M059J (cell line): ENCODE data around the gene C2orf68. TPM values are rescaled to one million over a fixed set of nuclear protein-coding genes. Genes with fewer than 3 reads are reported as not detected.
"Not testable (repeated sequence)": the region's sequence is repeated elsewhere in the genome, so short reads cannot be mapped to it uniquely, and the experiment has no call there.

Experiments
- DNase-seq: peaks from one replicate; pipeline ENCODE4 v3.0.0-alpha.2; 2012; ENCODE audit warnings: low read depth
- total RNA-seq: library from RNA; depleted of rRNA; stranded (reverse); fragments of >200 nt; shearing (Covaris generic); gene quantifications from 2 replicates; pipeline ENCODE4 v1.2.3, GENCODE V29; 2014; rRNA removed

The C2orf68 gene
- total RNA-seq, 1 experiment from 2014 or later = 19.1 TPM

- no peak for DNase-seq
Observed at GRCh38 chr2:85582492-85582891, 29.4 kb downstream of the C2orf68 start.

DNA sequence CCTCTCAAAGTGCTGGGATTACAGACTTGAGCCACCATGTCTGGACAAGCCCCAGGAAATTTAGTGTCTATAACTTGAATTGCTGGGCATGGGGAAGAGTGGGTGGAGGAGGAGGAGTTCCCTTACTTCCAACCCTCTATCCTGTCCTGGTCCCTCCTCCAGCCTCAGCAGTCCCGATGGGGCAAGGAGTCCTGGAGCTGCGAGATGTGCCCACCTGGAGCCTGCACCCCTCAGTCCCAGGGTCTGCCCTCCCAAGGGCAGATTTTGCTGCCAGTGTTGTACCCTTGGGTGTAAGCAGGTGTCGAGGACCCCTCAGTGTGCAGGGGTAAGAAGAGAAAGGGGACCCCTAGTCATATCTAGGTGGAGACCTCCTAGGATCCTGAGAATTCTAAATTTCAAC lies 31.7 kb downstream of the C2orf68 start:
- DNase-seq = no peak

- no peak for DNase-seq
Observed at GRCh38 chr2:85579266-85579935, 32.5 kb downstream of the C2orf68 start.

DNA sequence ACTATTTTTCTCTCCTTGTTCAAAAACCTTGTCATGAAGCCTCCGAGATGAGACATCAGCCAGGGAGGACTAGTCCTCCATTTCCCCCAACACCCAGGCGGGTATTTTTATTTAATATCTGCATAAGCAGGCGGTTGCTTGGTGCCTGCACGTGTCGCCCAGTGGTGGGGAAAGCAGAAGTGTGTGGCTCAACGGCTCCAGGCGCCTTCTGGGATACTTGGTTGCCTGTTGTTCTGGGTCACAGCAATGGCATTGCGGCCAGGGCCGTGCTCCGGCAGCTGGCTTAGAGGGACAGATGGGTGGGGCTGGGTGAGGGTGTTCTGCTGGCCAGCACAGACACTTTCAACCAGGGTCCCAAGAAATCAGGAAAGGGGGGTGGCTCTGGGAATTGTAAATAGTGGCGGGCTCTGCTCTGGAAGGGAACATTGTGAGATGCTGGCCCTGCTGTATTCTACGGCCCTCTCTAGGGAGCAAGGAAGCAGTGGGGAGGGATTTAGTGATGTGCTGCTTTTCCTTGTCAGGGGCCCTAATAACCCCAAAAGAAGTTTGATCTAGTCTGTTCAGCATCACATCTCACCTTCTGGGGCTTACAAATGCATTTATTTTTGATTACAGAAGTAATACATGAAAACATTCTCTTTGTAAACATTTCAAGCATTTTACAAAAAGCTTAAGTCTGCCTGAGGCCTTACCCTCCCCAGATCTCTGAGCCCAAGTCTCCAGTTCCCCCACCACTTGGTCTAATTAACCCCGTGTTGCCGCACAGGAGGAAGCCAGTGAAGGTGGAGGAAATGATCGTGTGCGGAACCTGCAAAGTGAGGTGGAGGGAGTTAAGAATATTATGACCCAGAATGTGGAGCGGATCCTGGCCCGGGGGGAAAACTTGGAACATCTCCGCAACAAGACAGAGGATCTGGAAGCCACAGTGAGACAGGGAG lies 33.4 kb downstream of the C2orf68 start:
- DNase-seq = no peak

DNA sequence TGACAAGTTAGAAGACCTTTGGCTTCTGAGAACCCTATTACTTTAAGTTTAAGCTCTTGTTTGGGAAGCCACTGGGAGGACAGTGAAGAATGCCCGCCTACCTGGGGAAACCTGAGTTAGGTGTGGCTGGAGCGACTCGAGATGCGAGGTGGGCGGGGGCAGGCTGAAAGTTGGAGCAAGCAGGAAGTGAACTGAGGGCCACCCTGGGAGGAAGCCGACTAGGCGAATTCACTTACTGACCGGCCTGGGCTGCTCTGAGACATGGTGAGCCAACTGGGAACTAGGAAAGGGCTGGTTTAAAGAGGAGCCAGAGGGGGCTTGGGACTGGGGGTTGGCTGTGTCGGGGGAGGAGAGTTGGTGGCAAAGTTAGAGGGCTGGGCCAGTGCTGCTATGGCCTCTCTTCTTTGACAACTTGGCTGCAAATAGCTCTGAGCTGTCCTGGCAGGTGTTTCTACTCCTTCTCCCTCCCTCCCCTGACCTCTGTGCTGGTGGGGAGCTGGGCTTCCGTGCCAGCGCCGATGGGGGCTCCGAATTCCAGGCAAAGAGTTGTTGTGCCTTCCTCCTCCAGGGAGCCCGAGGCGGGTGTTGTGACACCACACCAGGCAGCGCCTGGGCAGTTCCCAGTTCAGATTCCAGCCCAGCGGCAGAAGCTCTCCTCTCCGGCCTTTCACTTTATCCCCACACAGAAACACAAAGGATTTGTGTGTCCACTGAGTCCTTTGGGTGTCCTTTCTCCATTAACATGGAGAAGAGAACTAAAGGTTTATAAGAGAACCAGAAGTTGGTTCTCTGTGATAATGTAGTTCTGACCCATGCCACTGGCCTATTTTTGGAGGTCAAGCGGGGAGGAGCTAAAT lies 34.3 kb downstream of the C2orf68 start, which contains the start of gene VAMP8:
VAMP8 (plus strand) TSS at position 201 of the 857 bp plus-strand sequence; CDS start at position 262, 61 bp downstream.
- DNase-seq = no peak

- no peak for DNase-seq
Observed at GRCh38 chr2:85577063-85577385, 34.8 kb downstream of the C2orf68 start.

DNA sequence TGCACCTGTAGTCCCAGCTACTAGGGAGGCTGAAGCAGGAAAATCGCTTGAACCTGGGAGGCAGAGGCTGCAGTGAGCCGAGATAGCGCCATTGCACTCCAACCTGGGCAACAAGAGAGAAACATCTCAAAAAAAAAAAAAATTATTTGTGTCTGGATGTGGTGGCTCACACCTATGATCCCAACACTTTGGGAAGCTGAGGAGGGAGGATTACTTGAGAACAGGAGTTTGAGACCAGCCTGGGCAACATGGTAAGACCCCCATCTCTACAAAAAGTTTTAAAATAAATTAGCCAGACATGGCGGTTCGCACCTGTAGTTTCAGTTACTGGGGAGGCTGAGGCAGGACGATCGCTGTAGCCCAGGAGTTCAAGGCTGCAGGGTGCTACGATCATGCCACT lies 36.1 kb downstream of the C2orf68 start:
- DNase-seq = no peak

- no peak for DNase-seq
Observed at GRCh38 chr2:85566265-85566664, 45.6 kb downstream of the C2orf68 start.

DNA sequence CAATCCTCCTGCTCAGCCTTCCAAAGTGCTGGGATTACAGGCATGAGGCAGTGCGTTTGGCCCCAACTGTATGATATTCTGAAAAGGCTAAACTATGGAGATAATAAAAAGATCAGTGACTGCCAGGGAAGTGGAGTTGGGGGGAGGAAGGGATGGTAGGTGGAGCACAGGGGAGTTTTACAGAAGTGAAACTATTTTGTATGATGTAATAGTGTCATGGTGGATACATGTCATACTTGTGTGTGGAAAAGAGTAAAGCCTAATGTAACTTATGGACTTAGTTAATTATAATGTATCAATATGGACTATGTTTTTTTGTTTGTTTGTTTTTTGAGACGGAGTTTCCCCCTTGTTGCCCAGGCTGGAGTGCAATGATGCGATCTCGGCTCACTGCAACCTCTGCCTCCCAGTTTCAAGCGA lies 47.7 kb downstream of the C2orf68 start:
- no peak for DNase-seq

DNA sequence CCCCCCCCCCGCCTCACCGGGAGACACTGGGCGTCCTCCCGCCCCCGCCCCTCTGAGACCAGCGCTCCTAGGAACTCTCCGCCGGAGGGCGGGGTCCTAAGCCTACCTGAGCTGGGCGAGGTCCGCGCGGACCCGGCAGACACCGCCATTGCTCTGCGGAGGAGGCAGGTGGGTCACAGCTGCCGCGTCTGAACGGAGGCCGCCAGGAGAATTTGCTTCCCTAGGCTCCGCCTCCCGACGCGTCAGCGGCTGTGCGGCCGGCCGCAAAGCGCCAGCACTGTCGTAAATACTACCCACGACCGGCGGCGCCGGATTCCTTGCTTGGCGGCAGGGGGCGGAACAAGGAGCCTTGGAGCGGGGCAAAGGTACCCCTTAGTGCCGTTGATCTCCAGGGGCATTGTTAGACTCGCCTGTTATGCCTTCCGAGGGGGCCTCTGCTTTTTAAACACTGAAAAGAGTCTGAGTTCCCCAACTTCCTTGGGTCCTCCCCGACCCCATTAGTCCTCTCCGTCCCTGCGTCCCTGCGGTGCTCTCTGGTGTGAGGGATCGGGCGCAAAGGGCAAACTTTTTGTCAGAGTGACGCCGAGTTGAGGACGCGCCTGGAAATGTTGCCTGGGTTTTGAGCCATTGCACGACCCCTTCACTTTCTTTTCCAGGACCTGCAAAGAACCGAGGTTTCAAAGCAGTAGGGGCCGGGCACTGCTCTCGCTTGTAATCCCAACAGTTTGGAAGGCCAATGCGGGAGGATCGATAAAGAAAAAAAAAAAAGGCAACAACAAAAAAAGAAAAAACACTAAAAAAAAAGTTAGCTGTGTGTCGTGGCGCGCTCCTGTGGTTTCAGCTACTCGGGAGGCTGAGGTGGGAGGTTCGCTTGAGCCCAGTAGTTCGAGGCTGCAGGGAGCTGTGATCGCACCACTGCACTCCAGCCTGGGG lies 50.3 kb downstream of the C2orf68 start, which contains the start of gene GGCX:
GGCX (minus strand) TSS at position 214 of the 933 bp plus-strand sequence; CDS start at position 149, 65 bp downstream.
- DNase-seq = peak; percentile 89

- no peak for DNase-seq
Observed at GRCh38 chr2:85560812-85561279, 51.0 kb downstream of the C2orf68 start.

GRCh38 chr2:85560403-85560726 lies 51.5 kb downstream of the C2orf68 start:
- DNase-seq = not testable (repeated sequence)

DNA sequence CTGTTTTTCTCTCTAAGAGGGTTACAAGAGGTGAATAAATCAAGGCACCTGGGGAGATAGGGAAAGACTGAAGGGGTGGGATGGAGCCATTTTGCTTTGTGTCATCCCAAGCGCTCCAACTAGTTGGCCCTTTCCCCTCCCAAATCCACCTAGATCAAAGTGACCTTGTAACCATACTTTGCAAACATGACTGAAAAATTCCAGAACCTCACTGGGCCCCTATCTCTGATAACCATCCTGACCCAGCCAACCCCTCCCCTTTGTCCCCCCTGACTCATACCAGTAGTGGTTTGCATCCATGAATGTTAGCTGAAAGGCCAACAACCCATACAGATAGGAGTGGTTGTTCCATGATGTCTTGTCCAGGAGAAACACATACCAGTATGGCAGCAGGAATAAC lies 53.7 kb downstream of the C2orf68 start:
- DNase-seq = no peak

- no peak for DNase-seq
Observed at GRCh38 chr2:85557130-85557529, 54.7 kb downstream of the C2orf68 start.

Other genes starting within 250 kb of the C2orf68 start
- gene CAPG, start 201.7 kb downstream of the C2orf68 start, total RNA-seq = 78.8 and 89.4 TPM in 2 replicates
- not detected in 2 replicates for gene SH2D6, start 193.4 kb downstream of the C2orf68 start, total RNA-seq
- gene MAT2A, start 72.9 kb downstream of the C2orf68 start, total RNA-seq = 42.2 and 72.4 TPM in 2 replicates
- gene GGCX, start 50.6 kb downstream of the C2orf68 start, total RNA-seq = 21.2 and 56.2 TPM in 2 replicates
- 0.27 TPM in 1 of 2 replicates, not detected in the other for gene VAMP8, start 34.5 kb downstream of the C2orf68 start, total RNA-seq
- 15.1 and 22.3 TPM in 2 replicates for gene VAMP5, start 27.6 kb downstream of the C2orf68 start, total RNA-seq
- 332 and 413 TPM in 2 replicates for gene RNF181, start 16.3 kb downstream of the C2orf68 start, total RNA-seq
- gene TMEM150A, start 9.4 kb downstream of the C2orf68 start, total RNA-seq = 2.3 and 3.6 TPM in 2 replicates
- gene USP39, start 4.1 kb upstream of the C2orf68 start, total RNA-seq = 102 and 118 TPM in 2 replicates
- not detected in 2 replicates for gene SFTPB, start 56.1 kb upstream of the C2orf68 start, total RNA-seq
- gene GNLY, start 82.3 kb upstream of the C2orf68 start, total RNA-seq = not detected in 2 replicates
- 21.4 and 43.0 TPM in 2 replicates for gene ATOH8, start 141.9 kb upstream of the C2orf68 start, total RNA-seq